ENCODE results near the gene ULBP1.
"Not testable (repeated sequence)": the region's sequence is repeated elsewhere in the genome, so short reads cannot be mapped to it uniquely, and the experiment has no call there.

The ULBP1 gene

GRCh38 chr6:149963462-149964307, at the start of gene ULBP1:
TSS of gene ULBP1 (plus strand) at chr6:149963943. CDS start at chr6:149964050, 107 bp downstream.
- POLR2A ChIA-PET: no interaction called here
- CTCF ChIA-PET: interaction anchor here (0.8 kb wide), 1 partner anchor 239 kb away, joined by 3 read pairs; no protein-coding TSS in a partner anchor
- H3K4me3 ChIP-seq (ENCODE audit: low read depth, low read length): peak within 1 kb of the TSS; percentile 61
- peak; percentile 23 for DNase-seq (ENCODE audit: low read depth, low spot score)
- TF ChIP-seq CTCF (IDR thresholded peaks at IDR 0.05; ENCODE audit: insufficient read depth, low read length, missing control alignments): peak; percentile 34

- ChIA-PET POLR2A (no interaction called here), CTCF (interaction anchor here (0.8 to 2.5 kb wide), 4 partner anchors 8 to 79 kb away, joined by 3 to 8 read pairs (median 4); no protein-coding TSS in a partner anchor)
- DNase-seq (ENCODE audit: low read depth, low spot score): no peak
- H3K4me3 ChIP-seq (ENCODE audit: low read depth, low read length): no peak overlapping the region
- no peak for TF ChIP-seq CTCF (IDR thresholded peaks at IDR 0.05; ENCODE audit: insufficient read depth, low read length, missing control alignments)
Observed at GRCh38 chr6:149915970-149916865, 47.5 kb upstream of the ULBP1 start.

- no peak for TF ChIP-seq CTCF (IDR thresholded peaks at IDR 0.05; ENCODE audit: insufficient read depth, low read length, missing control alignments)
- no peak for DNase-seq (ENCODE audit: low read depth, low spot score)
- no peak overlapping the region for H3K4me3 ChIP-seq (ENCODE audit: low read depth, low read length)
- ChIA-PET CTCF (interaction anchor here (1.1 to 2.5 kb wide), 5 partner anchors 12 to 83 kb away, joined by 3 to 8 read pairs (median 5); no protein-coding TSS in a partner anchor), POLR2A (no interaction called here)
Observed at GRCh38 chr6:149917679-149918078, 46.1 kb upstream of the ULBP1 start.

GRCh38 chr6:149918151-149918905, 45.4 kb upstream of the ULBP1 start:
- DNase-seq (ENCODE audit: low read depth, low spot score): no peak
- ChIA-PET POLR2A (no interaction called here), CTCF (interaction anchor here (1.1 to 2.5 kb wide), 5 partner anchors 12 to 84 kb away, joined by 3 to 8 read pairs (median 5); no protein-coding TSS in a partner anchor)
- no peak for TF ChIP-seq CTCF (IDR thresholded peaks at IDR 0.05; ENCODE audit: insufficient read depth, low read length, missing control alignments)
- no peak overlapping the region for H3K4me3 ChIP-seq (ENCODE audit: low read depth, low read length)

- POLR2A ChIA-PET; DNase-seq (ENCODE audit: low read depth, low spot score); H3K4me3 ChIP-seq (ENCODE audit: low read depth, low read length); CTCF ChIA-PET: not testable (repeated sequence)
Observed at GRCh38 chr6:149919126-149919833, 44.5 kb upstream of the ULBP1 start.

GRCh38 chr6:149919834-149920225, 43.9 kb upstream of the ULBP1 start:
- ChIA-PET POLR2A (no interaction called here), CTCF (no interaction called here)
- TF ChIP-seq CTCF (IDR thresholded peaks at IDR 0.05; ENCODE audit: insufficient read depth, low read length, missing control alignments): no peak
- H3K4me3 ChIP-seq (ENCODE audit: low read depth, low read length): no peak overlapping the region
- no peak for DNase-seq (ENCODE audit: low read depth, low spot score)

All from AG04449 (cell line).